ENCODE results near the gene PLEKHA6.

GRCh38 chr1:204342310-204342709 is 17.4 kb downstream of the PLEKHA6 start:
- TF ChIP-seq POLR2A (IDR thresholded peaks at IDR 0.05; ENCODE audit: low read length) (no peak), GATA1 (IDR thresholded peaks at IDR 0.05; ENCODE audit: low read depth, low read length) (no peak)

All from erythroblast (primary cell).